Measurements from ENCODE around the gene NUTM1.
"Not testable (repeated sequence)": the region's sequence is repeated elsewhere in the genome, so short reads cannot be mapped to it uniquely, and the experiment has no call there.

The NUTM1 gene

GRCh38 chr15:34365836-34366235, 22.7 kb downstream of the NUTM1 start:
- no peak for DNase-seq

- peak; percentile 66 for DNase-seq
Measured at GRCh38 chr15:34366271-34367065, 23.4 kb downstream of the NUTM1 start.

- DNase-seq, result peak; percentile 87
Measured at GRCh38 chr15:34367101-34368081, 24.3 kb downstream of the NUTM1 start, which contains the start of gene LPCAT4. TSS of gene LPCAT4 (minus strand) at chr15:34367196. CDS start at chr15:34367100, 96 bp downstream.

- DNase-seq, result no peak
Measured at GRCh38 chr15:34370129-34370528, 27.0 kb downstream of the NUTM1 start.

GRCh38 chr15:34370643-34371042, 27.5 kb downstream of the NUTM1 start:
- no peak for DNase-seq

GRCh38 chr15:34373951-34374350, 30.8 kb downstream of the NUTM1 start:
- DNase-seq, result no peak

- no peak for DNase-seq
Measured at GRCh38 chr15:34374816-34375215, 31.7 kb downstream of the NUTM1 start.

GRCh38 chr15:34375541-34375940, 32.4 kb downstream of the NUTM1 start:
- DNase-seq, result not testable (repeated sequence)

GRCh38 chr15:34376856-34377255, 33.7 kb downstream of the NUTM1 start:
- DNase-seq, result no peak

GRCh38 chr15:34380491-34380890, 37.4 kb downstream of the NUTM1 start:
- DNase-seq, result not testable (repeated sequence)

GRCh38 chr15:34381829-34382521, 38.9 kb downstream of the NUTM1 start:
- not testable (repeated sequence) for DNase-seq

- not testable (repeated sequence) for DNase-seq
Measured at GRCh38 chr15:34389594-34390086, 46.5 kb downstream of the NUTM1 start.

- DNase-seq, result not testable (repeated sequence)
Measured at GRCh38 chr15:34392981-34393380, 49.9 kb downstream of the NUTM1 start.

GRCh38 chr15:34397637-34398259, 54.6 kb downstream of the NUTM1 start:
- DNase-seq, result not testable (repeated sequence)

- not testable (repeated sequence) for DNase-seq
Measured at GRCh38 chr15:34403160-34403598, 60.1 kb downstream of the NUTM1 start.

GRCh38 chr15:34403899-34404298, 60.8 kb downstream of the NUTM1 start:
- DNase-seq, result not testable (repeated sequence)

All from left hindlimb (tissue), 1 donor.